WERI-Rb-1 (cell line): ENCODE measurements around the gene UNC5CL.
"Not testable (repeated sequence)": the region's sequence is repeated elsewhere in the genome, so short reads cannot be mapped to it uniquely, and the experiment has no call there.

Experiments
- DNase-seq: peaks from one replicate; pipeline ENCODE4 v3.0.0-alpha.2; 2020
- H3K27ac ChIP-seq: fragments of 250-450 bp; sonication (Bioruptor Pico); 2 replicates; pipeline ENCODE4 v1.5.1; 2020; ENCODE audit warnings: mild to moderate bottlenecking, moderate library complexity
- H3K27me3 ChIP-seq: fragments of 250-450 bp; sonication (Bioruptor Pico); 2 replicates; pipeline ENCODE4 v1.5.1; 2021; ENCODE audit warnings: mild to moderate bottlenecking, low read depth, moderate library complexity; ENCODE audit not compliant: insufficient read depth, severe bottlenecking
- H3K36me3 ChIP-seq: fragments of 250-450 bp; sonication (Bioruptor Pico); 2 replicates; pipeline ENCODE4 v1.5.1; 2020; ENCODE audit warnings: mild to moderate bottlenecking, moderate library complexity
- H3K4me3 ChIP-seq: 2 replicates; pipeline ENCODE4 v1.5.1; 2011; ENCODE audit warnings: low read depth, mild to moderate bottlenecking, control low read depth, low read length
- H3K9me3 ChIP-seq: fragments of 250-450 bp; sonication (Bioruptor Pico); 2 replicates; pipeline ENCODE4 v1.5.1; 2021; ENCODE audit warnings: mild to moderate bottlenecking, moderate library complexity; ENCODE audit not compliant: severe bottlenecking
- CTCF ChIP-seq: IDR thresholded peaks from 2 replicates; pipeline ENCODE4 v1.5.1; 2011; ENCODE audit warnings: low read depth, mild to moderate bottlenecking, control low read depth, inconsistent platforms, low read length

Gene UNC5CL

GRCh38 chr6:41027241-41027640 is 11.8 kb downstream of the UNC5CL start:
- no peaks in the 10 kb centered on the region for H3K9me3 ChIP-seq
- H3K27ac ChIP-seq: no peak overlapping the region
- no peak for DNase-seq
- no peak for TF ChIP-seq CTCF
- H3K4me3 ChIP-seq: peak overlapping the region; percentile 57
- no peaks in the 10 kb centered on the region for H3K36me3 ChIP-seq
- no peaks in the 10 kb centered on the region for H3K27me3 ChIP-seq

GRCh38 chr6:41025966-41026530 is 13.0 kb downstream of the UNC5CL start:
- TF ChIP-seq CTCF: no peak
- Histone ChIP-seq H3K27me3 (no peaks in the 10 kb centered on the region), H3K9me3 (no peaks in the 10 kb centered on the region), H3K4me3 (no peak overlapping the region), H3K36me3 (no peaks in the 10 kb centered on the region), H3K27ac (no peak overlapping the region)
- no peak for DNase-seq

GRCh38 chr6:41023114-41023513 is 15.9 kb downstream of the UNC5CL start:
- no peak for DNase-seq
- no peaks in the 10 kb centered on the region for H3K36me3 ChIP-seq
- no peak for TF ChIP-seq CTCF
- H3K9me3 ChIP-seq: peaks cover 3% of the 10 kb centered on the region
- no peak overlapping the region for H3K4me3 ChIP-seq
- no peaks in the 10 kb centered on the region for H3K27me3 ChIP-seq
- H3K27ac ChIP-seq: no peak overlapping the region

- no peak overlapping the region for H3K27ac ChIP-seq
- no peak for TF ChIP-seq CTCF
- H3K4me3 ChIP-seq: no peak overlapping the region
- no peaks in the 10 kb centered on the region for H3K27me3 ChIP-seq
- peaks cover 3% of the 10 kb centered on the region for H3K9me3 ChIP-seq
- H3K36me3 ChIP-seq: no peaks in the 10 kb centered on the region
- DNase-seq: no peak
These were observed 16.7 kb downstream of the UNC5CL start for GRCh38 chr6:41022294-41022693.

- H3K9me3 ChIP-seq: peaks cover 3% of the 10 kb centered on the region
- no peaks in the 10 kb centered on the region for H3K27me3 ChIP-seq
- no peak overlapping the region for H3K27ac ChIP-seq
- peak; percentile 64 for DNase-seq
- TF ChIP-seq CTCF: peak; percentile 47
- H3K36me3 ChIP-seq: no peaks in the 10 kb centered on the region
- no peak overlapping the region for H3K4me3 ChIP-seq
These were observed 17.2 kb downstream of the UNC5CL start for GRCh38 chr6:41021832-41022231.

- Histone ChIP-seq H3K4me3 (no peak overlapping the region), H3K27ac (no peak overlapping the region), H3K9me3 (peaks cover 6% of the 10 kb centered on the region), H3K36me3 (no peaks in the 10 kb centered on the region), H3K27me3 (no peaks in the 10 kb centered on the region)
- no peak for TF ChIP-seq CTCF
- no peak for DNase-seq
These were observed 21.4 kb downstream of the UNC5CL start for GRCh38 chr6:41017663-41018062.

GRCh38 chr6:41015860-41016259 is 23.2 kb downstream of the UNC5CL start:
- H3K9me3 ChIP-seq, H3K27me3 ChIP-seq, H3K27ac ChIP-seq, DNase-seq, H3K36me3 ChIP-seq, H3K4me3 ChIP-seq: not testable (repeated sequence)
